ENCODE measurements around the gene INPPL1.

INPPL1 gene

GRCh38 chr11:72239313-72239848, 14.8 kb downstream of the INPPL1 start:
- TF ChIP-seq CTCF (conservative IDR thresholded peaks at IDR 0.05): no peak
- H3K27ac ChIP-seq: no peak overlapping the region

GRCh38 chr11:72239849-72240460, 15.4 kb downstream of the INPPL1 start:
- H3K27ac ChIP-seq: no peak overlapping the region
- TF ChIP-seq CTCF (conservative IDR thresholded peaks at IDR 0.05): no peak

- no peak overlapping the region for H3K27ac ChIP-seq
- no peak for TF ChIP-seq CTCF (conservative IDR thresholded peaks at IDR 0.05)
These were observed 16.1 kb downstream of the INPPL1 start for GRCh38 chr11:72240461-72241290.

- no peak for TF ChIP-seq CTCF (conservative IDR thresholded peaks at IDR 0.05)
These were observed 16.8 kb downstream of the INPPL1 start for GRCh38 chr11:72241291-72241781.

GRCh38 chr11:72242141-72242540, 17.6 kb downstream of the INPPL1 start:
- H3K27ac ChIP-seq: no peak overlapping the region
- no peak for TF ChIP-seq CTCF (conservative IDR thresholded peaks at IDR 0.05)

More at GRCh38 chr11:72241291-72241781, 16.8 kb downstream of the INPPL1 start:
- H3K27ac ChIP-seq: no peak overlapping the region

- no peak for TF ChIP-seq CTCF (conservative IDR thresholded peaks at IDR 0.05)
These were observed 18.8 kb downstream of the INPPL1 start for GRCh38 chr11:72243173-72244059.

GRCh38 chr11:72244060-72244360, 19.4 kb downstream of the INPPL1 start, which contains the start of gene PHOX2A:
Gene PHOX2A (minus strand): TSS chr11:72244176. CDS start chr11:72244004, 172 bp downstream.
- no peak for TF ChIP-seq CTCF (conservative IDR thresholded peaks at IDR 0.05)
- H3K27ac ChIP-seq: no peak within 1 kb of the TSS

More at GRCh38 chr11:72243173-72244059, 18.8 kb downstream of the INPPL1 start:
- no peak overlapping the region for H3K27ac ChIP-seq

Data from VCaP (cell line).